Omental fat pad (tissue), 4 donors: ENCODE data around the gene KCNB1. TPM values are rescaled to one million over a fixed set of nuclear protein-coding genes. Genes with fewer than 3 reads are reported as not detected.
A peak's percentile ranks its signal among the peaks of the same experiment; 100 is the strongest.

Source experiments
- ATAC-seq: fragments of 150-250 bp; one replicate; pipeline ENCODE4 v1.9.1; 2016; ENCODE audit warnings: mild to moderate bottlenecking, moderate library complexity; ENCODE audit not compliant: low FRiP score
- DNase-seq: peaks from one replicate; pipeline ENCODE4 v3.0.0-alpha.2; 2019; ENCODE audit warnings: low spot score
- CTCF ChIP-seq, 3 donors: fragments of 450-650 bp; IDR thresholded peaks; one replicate each; pipeline ENCODE4 v1.5.1; 2016 to 2017; ENCODE audit warnings: antibody characterized with exemption in 3 of 3, mild to moderate bottlenecking in 3 of 3, moderate library complexity in 2 of 3
- total RNA-seq, 4 donors: library from RNA; depleted of rRNA; stranded (reverse); fragments of >200 nt; gene quantifications; one replicate each; pipeline ENCODE4 v1.1.0, GENCODE V29; 2016

The KCNB1 gene
- total RNA-seq, 4 donors from 2014 or later = 15.0 to 34.4 (median 22.9) TPM

- DNase-seq (no peak), ATAC-seq (no peak)
- TF ChIP-seq CTCF (IDR thresholded peaks at IDR 0.05) = no peak
Observed at GRCh38 chr20:49475292-49476015, 7.0 kb downstream of the KCNB1 start.

- no peak for TF ChIP-seq CTCF (IDR thresholded peaks at IDR 0.05)
- no peak for DNase-seq
- peak; percentile 41 for ATAC-seq
Observed at GRCh38 chr20:49471397-49471796, 11.1 kb downstream of the KCNB1 start.

GRCh38 chr20:49470922-49471321, 11.5 kb downstream of the KCNB1 start:
- ATAC-seq = no peak
- no peak for DNase-seq
- no peak for TF ChIP-seq CTCF (IDR thresholded peaks at IDR 0.05)

- ATAC-seq (no peak), DNase-seq (no peak)
- no peak for TF ChIP-seq CTCF (IDR thresholded peaks at IDR 0.05)
Observed at GRCh38 chr20:49469060-49469459, 13.4 kb downstream of the KCNB1 start.

- TF ChIP-seq CTCF (IDR thresholded peaks at IDR 0.05) = no peak
- ATAC-seq (no peak), DNase-seq (no peak)
Observed at GRCh38 chr20:49468412-49468811, 14.1 kb downstream of the KCNB1 start.

GRCh38 chr20:49466114-49466912, 16.2 kb downstream of the KCNB1 start:
- DNase-seq = no peak
- ATAC-seq = no peak
- no peak for TF ChIP-seq CTCF (IDR thresholded peaks at IDR 0.05)
